Brain microvascular endothelial cell (primary cell): ENCODE results near the gene PRSS33.

Experiments
- DNase-seq: peaks from one replicate; pipeline ENCODE4 v3.0.0-alpha.2; 2020
- H3K27ac ChIP-seq: fragments of 250-450 bp; sonication (Bioruptor Pico); 2 replicates; pipeline ENCODE4 v1.5.1; 2020; ENCODE audit warnings: mild to moderate bottlenecking, moderate library complexity
- H3K27me3 ChIP-seq: fragments of 250-450 bp; sonication (Bioruptor Pico); replicated peaks from 2 replicates; pipeline ENCODE4 v1.5.1; 2020; ENCODE audit warnings: mild to moderate bottlenecking
- H3K36me3 ChIP-seq: fragments of 250-450 bp; sonication (Bioruptor Pico); replicated peaks from 2 replicates; pipeline ENCODE4 v1.5.1; 2020; ENCODE audit warnings: mild to moderate bottlenecking
- H3K4me3 ChIP-seq: 2 replicates; pipeline ENCODE4 v1.5.1; 2011; ENCODE audit warnings: low read depth, mild to moderate bottlenecking, control low read depth, low read length, moderate library complexity
- in situ Hi-C: cut with HindIII; loops from 2 replicates; pipeline ENCODE4 v1.10.0; 2017; ENCODE audit warnings: low sequenced_read_pairs, low pct_ligation_motif_present
- TF ChIP-seq, protein P1 (sequence below): IDR thresholded peaks from 2 replicates; pipeline ENCODE4 v1.5.1; 2011; ENCODE audit warnings: low read depth, mild to moderate bottlenecking, moderate library complexity, low read length, control low read depth, inconsistent platforms; ENCODE audit errors: missing control alignments

Gene PRSS33

DNA sequence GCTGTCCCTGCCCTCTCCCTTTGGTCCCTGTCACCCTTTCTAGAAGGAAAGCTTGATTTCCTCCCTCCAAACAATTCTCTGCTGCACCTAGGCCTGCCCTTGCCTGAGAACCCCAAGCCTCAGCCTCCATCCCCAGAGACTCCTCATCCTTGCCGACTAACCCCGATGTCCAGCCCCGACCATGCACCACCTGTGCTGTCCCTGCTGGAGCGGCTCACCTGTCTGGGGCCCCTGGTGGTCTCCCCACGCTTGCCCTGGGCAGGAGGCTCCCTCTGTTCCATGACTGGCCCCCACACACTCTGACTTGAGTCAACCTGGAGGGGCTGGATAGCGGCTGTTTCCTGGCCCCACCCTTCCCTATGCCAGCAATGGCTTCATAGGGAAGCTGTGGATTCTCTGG lies 46.9 kb downstream of the PRSS33 start:
- DNase-seq, result no peak
- Histone ChIP-seq H3K27me3 (no peaks in the 10 kb centered on the region), H3K27ac (no peak overlapping the region), H3K4me3 (no peak overlapping the region), H3K36me3 (no peaks in the 10 kb centered on the region)
- in situ Hi-C loops, result no loop called here
- TF ChIP-seq, protein P1, sequence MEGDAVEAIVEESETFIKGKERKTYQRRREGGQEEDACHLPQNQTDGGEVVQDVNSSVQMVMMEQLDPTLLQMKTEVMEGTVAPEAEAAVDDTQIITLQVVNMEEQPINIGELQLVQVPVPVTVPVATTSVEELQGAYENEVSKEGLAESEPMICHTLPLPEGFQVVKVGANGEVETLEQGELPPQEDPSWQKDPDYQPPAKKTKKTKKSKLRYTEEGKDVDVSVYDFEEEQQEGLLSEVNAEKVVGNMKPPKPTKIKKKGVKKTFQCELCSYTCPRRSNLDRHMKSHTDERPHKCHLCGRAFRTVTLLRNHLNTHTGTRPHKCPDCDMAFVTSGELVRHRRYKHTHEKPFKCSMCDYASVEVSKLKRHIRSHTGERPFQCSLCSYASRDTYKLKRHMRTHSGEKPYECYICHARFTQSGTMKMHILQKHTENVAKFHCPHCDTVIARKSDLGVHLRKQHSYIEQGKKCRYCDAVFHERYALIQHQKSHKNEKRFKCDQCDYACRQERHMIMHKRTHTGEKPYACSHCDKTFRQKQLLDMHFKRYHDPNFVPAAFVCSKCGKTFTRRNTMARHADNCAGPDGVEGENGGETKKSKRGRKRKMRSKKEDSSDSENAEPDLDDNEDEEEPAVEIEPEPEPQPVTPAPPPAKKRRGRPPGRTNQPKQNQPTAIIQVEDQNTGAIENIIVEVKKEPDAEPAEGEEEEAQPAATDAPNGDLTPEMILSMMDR, result no peak

- in situ Hi-C loops, result no loop called here
- no peak for DNase-seq
- Histone ChIP-seq H3K27me3 (no peaks in the 10 kb centered on the region), H3K27ac (no peak overlapping the region), H3K36me3 (no peaks in the 10 kb centered on the region), H3K4me3 (no peak overlapping the region)
- TF ChIP-seq, protein P1, result no peak
Measured at GRCh38 chr16:2739625-2740430, 47.5 kb downstream of the PRSS33 start.

GRCh38 chr16:2738615-2739014 lies 48.7 kb downstream of the PRSS33 start:
- no peaks in the 10 kb centered on the region for H3K36me3 ChIP-seq
- H3K27me3 ChIP-seq, result no peaks in the 10 kb centered on the region
- no peak overlapping the region for H3K27ac ChIP-seq
- no peak for DNase-seq
- TF ChIP-seq, protein P1, result no peak
- in situ Hi-C loops, result no loop called here
- no peak overlapping the region for H3K4me3 ChIP-seq

DNA sequence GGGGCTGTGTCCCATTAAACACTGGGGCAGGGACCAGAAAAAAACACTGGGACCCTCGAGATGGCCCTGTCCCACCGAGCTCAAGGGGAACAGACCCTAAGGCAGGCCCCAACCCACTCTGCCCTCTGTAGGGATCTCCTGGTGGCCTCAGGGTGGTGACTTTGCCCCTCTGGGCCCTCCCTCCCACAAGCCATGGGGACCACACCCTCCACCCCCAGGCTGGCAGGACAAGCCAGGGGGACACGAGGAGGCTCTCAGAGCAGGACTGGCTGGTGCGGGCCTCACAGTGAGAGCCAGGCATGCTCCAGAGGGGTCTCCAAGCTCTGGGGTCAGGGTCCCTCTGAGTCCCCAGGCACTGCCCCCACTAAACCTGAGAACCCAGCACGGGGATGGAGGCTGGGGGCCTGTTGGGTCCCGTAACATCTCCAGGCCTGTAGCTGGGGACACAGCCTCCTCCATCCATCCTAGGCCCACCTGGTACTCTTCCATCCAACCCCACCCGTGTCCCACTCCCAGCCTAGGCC lies 49.4 kb downstream of the PRSS33 start:
- Histone ChIP-seq H3K27ac (no peak overlapping the region), H3K27me3 (no peaks in the 10 kb centered on the region)

DNA sequence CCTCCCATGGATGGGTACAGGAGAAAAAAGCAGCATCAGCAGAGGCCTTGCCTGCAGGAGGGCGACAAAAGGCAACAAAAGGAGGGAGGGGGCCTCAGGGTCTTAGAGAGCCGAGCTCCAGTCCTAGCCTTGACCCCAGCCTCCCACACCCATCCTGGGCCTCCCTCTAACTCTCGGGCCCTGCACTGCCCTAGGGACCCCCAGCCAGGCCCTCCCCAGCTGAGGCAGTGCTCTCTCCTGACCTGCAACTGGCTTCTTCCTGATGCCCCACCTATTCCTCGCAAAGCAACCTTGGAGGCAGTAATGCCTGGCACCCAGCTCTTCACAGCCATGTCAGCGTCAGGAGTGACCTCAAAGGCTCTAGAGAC lies 50.1 kb downstream of the PRSS33 start:
- Histone ChIP-seq H3K36me3 (no peaks in the 10 kb centered on the region), H3K27ac (no peak overlapping the region), H3K27me3 (no peaks in the 10 kb centered on the region), H3K4me3 (no peak overlapping the region)
- DNase-seq, result no peak
- in situ Hi-C loops, result no loop called here
- TF ChIP-seq, protein P1, result no peak

More for the DNA sequence above, 49.4 kb downstream of the PRSS33 start:
- no peak for DNase-seq
- TF ChIP-seq, protein P1, result no peak
- in situ Hi-C loops, result no loop called here
- H3K36me3 ChIP-seq, result no peaks in the 10 kb centered on the region
- no peak overlapping the region for H3K4me3 ChIP-seq
